ENCODE data around the gene TTN.

DNA sequence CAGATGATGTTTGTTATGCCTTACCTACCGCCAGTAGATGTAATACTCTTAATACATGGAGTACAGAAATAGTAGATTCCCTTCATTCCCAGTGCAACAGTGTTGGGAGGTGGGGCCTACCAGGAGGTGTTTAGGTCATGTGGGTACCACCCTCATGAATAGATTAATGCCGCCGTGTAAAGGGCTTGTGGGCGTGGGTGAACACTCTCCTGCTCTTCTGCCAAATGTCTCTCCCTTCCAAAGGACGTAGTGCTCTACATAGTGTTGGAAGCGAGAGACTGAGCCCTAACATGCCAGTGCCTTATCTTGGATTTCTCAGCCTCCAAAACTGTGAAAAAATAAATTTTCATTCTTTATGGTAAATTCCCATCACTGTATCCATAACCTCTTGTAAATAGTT lies 296.8 kb downstream of the TTN start:
- TF ChIP-seq, protein P1, sequence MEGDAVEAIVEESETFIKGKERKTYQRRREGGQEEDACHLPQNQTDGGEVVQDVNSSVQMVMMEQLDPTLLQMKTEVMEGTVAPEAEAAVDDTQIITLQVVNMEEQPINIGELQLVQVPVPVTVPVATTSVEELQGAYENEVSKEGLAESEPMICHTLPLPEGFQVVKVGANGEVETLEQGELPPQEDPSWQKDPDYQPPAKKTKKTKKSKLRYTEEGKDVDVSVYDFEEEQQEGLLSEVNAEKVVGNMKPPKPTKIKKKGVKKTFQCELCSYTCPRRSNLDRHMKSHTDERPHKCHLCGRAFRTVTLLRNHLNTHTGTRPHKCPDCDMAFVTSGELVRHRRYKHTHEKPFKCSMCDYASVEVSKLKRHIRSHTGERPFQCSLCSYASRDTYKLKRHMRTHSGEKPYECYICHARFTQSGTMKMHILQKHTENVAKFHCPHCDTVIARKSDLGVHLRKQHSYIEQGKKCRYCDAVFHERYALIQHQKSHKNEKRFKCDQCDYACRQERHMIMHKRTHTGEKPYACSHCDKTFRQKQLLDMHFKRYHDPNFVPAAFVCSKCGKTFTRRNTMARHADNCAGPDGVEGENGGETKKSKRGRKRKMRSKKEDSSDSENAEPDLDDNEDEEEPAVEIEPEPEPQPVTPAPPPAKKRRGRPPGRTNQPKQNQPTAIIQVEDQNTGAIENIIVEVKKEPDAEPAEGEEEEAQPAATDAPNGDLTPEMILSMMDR (IDR thresholded peaks at IDR 0.05; ENCODE audit: low read depth, low read length): no peak
- no peak for TF ChIP-seq EZH2phosphoT487 (IDR thresholded peaks at IDR 0.05; ENCODE audit: low read depth)

All from OCI-LY3 (cell line).